ENCODE results near the gene NTRK1.

The NTRK1 gene
- total RNA-seq = 0.94 to 2.8 reads per million in 2 donors

GRCh38 chr1:156860628-156861423 is at the start of gene NTRK1:
Gene NTRK1, plus strand, starts transcription at chr1:156860865. Its CDS starts 70 bp downstream, at chr1:156860935.
- DNase-seq = peak in 4 of 5 experiments; percentile 12 to 73 (median 49)

GRCh38 chr1:156811168-156811567 is 49.5 kb upstream of the NTRK1 start:
- no peak for DNase-seq

- no peak for DNase-seq
These were observed 48.2 kb upstream of the NTRK1 start for GRCh38 chr1:156812293-156812990.

GRCh38 chr1:156813298-156813697 is 47.4 kb upstream of the NTRK1 start:
- no peak for DNase-seq

- peak; percentile 48 to 86 (median 72) for DNase-seq
These were observed 46.7 kb upstream of the NTRK1 start for GRCh38 chr1:156813750-156814570.

DNA sequence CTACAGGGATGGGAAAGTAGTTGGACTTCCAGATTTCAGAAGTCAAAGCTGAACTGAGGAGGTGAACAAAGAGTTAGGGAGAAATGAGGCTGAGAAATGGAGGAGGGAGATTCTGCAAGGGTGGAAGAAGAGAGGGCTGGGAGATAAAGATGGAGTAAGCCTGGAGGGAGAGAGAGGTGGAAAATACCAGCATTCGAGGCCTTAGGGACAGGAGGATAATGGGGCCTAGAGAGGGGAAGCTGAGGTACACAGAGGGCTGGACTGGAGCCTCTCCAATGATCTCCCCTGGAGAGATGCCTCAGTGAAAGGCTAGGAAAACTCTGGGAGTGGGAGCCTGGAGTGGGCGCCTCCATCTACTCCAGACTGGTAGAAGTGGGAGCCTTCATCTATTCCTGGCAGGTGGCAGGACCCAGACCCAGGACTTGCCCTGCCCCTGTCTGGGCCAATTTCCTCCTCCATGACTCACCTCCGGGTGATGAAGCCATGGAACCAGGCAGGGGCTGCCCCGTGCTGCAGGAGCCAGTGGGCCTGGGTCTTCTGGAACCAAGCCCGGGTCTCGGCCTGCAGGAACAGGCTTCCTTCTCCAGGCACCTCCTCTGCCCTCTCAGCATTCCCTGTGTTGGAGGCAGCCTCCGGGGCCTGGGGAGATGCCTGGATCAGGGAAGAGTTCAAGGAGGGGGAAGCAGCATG is 45.9 kb upstream of the NTRK1 start:
- DNase-seq = peak in 2 of 5 experiments; percentile 32 to 50

- no peak for DNase-seq
These were observed 45.3 kb upstream of the NTRK1 start for GRCh38 chr1:156815307-156815826.

- DNase-seq = peak in 1 of 5 experiments; percentile 43
These were observed 44.7 kb upstream of the NTRK1 start for GRCh38 chr1:156815961-156816422.

GRCh38 chr1:156816561-156817328 is 43.9 kb upstream of the NTRK1 start, which contains the start of gene SH2D2A:
Gene SH2D2A, minus strand, starts transcription at chr1:156816848. Its CDS starts 140 bp downstream, at chr1:156816708.
- DNase-seq = peak; percentile 77 to 99 (median 94)

- DNase-seq = peak in 1 of 5 experiments; percentile 66
These were observed 38.9 kb upstream of the NTRK1 start for GRCh38 chr1:156821801-156822200.

GRCh38 chr1:156822680-156823079 is 38.0 kb upstream of the NTRK1 start:
- no peak for DNase-seq

DNA sequence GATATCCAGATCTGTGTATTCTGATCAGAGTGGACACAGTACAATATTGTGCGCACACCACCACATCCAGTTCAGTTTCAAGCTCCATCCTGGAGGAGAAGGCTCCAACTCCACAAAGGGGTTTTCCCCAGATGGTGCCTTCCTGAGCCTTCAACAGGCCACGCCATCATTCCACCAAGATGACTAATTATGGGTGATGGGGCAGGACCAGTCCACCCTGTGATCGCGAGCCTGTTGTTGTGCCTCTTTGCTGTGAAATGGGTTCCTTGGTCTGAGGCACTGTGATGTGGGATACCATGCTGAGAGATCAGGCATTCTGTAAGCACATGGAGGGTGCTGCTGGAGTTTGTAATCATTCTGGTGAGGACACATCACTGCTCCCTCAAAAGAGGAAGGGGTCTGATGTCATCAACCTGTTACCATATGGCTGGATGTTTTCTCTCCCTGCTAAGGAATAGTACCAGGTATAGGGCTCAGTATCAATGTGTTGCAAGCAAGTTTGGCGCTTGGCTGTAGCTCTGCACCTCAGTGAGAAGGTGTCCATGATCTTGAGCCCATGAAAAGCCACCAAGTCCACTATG is 37.4 kb upstream of the NTRK1 start:
- no peak for DNase-seq

- no peak for DNase-seq
These were observed 34.0 kb upstream of the NTRK1 start for GRCh38 chr1:156826630-156827029.

GRCh38 chr1:156828400-156829124 is 32.1 kb upstream of the NTRK1 start:
- no peak for DNase-seq

- DNase-seq = no peak
These were observed 28.2 kb upstream of the NTRK1 start for GRCh38 chr1:156832434-156832833.

DNA sequence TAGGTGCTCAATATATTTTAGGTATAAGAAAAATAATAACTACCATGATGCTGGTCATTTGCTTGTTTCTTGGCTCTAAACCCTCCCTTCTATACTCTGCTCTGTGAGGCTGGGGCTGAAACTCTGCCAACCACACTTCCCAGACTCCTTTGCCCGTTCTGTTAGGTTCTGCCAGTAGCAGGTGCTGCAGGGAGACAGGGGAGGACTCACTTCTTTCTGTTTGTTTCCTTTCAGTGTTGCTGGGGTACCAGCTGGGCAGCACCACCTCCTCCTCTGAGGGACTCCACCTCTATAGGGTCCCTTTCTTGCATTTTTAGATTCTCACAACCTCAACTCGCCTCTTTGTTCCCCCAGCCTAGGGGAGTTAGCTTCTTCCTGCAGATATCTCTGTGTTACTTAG is 27.1 kb upstream of the NTRK1 start:
- DNase-seq = peak in 1 of 5 experiments; percentile 31

DNA sequence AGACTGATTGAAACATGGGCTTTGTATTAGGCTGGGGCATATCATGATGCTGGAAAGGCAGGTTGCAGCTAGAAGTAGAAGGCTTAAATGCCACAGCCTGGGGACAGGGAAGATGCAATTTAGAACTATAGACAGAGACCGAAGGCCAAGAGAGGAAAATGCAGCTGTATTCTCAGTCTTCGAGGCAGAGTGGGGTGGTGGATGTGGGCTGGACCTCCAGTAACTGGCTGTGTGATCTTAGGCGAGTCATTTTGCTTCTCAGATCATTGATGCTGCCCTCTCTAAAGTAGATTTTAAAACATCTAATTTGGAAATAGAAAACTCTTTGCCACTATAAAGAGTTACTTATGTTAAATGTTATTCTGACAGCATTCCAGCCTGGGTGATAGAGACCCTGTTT is 26.3 kb upstream of the NTRK1 start:
- no peak for DNase-seq

DNA sequence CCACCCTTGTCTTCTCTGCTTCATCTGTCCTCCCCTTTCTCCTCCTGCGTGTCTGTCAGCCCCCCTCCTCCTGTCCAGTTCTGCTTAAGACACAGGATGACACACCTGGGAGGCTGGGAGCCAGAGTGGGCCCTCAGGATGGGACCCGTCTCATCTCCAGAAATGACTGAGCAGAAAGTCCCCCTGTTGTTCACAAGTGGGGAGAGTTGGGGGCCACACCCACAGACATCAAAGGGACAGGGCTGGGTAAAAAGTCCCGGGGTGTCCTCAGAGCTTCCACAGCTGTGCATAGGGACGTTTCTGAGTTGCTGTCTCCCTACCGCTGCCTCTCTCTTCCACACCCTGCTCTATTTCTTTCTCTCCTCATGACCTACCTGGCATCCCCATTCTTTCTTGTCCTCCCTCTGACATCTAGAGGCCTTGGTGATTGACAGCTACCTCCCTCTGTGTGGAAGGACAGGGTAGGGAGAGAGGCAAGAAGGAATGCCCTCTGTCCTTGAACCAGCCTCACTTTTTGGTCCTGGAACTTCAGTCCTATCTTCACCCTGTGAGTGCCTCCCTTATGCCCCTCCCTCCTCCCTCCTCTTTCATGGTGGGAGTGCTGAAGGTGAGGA is 24.5 kb upstream of the NTRK1 start:
- DNase-seq = peak in 3 of 5 experiments; percentile 18 to 66 (median 35)

GRCh38 chr1:156836892-156837291 is 23.8 kb upstream of the NTRK1 start:
- DNase-seq = no peak
